DND-41 (cell line): Measurements from ENCODE around the gene ANGPTL5.

Source experiments
- ATAC-seq: fragments of 200-7000 bp; cut with Tn5 transposase; 3 replicates; pipeline ENCODE4 v1.9.1; 2021; ENCODE audit warnings: low read depth; ENCODE audit not compliant: insufficient read depth
- DNase-seq: peaks from one replicate; pipeline ENCODE4 v3.0.0-alpha.2; 2020
- H2AFZ ChIP-seq: 2 replicates; pipeline ENCODE4 v1.6.0; 2012; ENCODE audit warnings: low read depth, low read length
- H3K27ac ChIP-seq: 2 replicates; pipeline ENCODE4 v1.5.1; 2012; ENCODE audit warnings: low read length, inconsistent platforms
- H3K27me3 ChIP-seq: fragments of 200-600 bp; sonication (generic); 2 replicates; pipeline ENCODE4 v1.6.0; 2012; ENCODE audit warnings: low read length, mild to moderate bottlenecking, inconsistent platforms; ENCODE audit not compliant: insufficient read depth, poor library complexity
- H3K36me3 ChIP-seq: 2 replicates; pipeline ENCODE4 v1.5.1; 2012; ENCODE audit warnings: low read length, inconsistent platforms; ENCODE audit not compliant: insufficient read depth
- H3K4me1 ChIP-seq: 2 replicates; pipeline ENCODE4 v1.5.1; 2012; ENCODE audit warnings: mild to moderate bottlenecking, low read length; ENCODE audit not compliant: insufficient read depth
- H3K4me2 ChIP-seq: 2 replicates; pipeline ENCODE4 v1.6.0; 2012; ENCODE audit warnings: mild to moderate bottlenecking, moderate library complexity, low read length, inconsistent platforms; ENCODE audit not compliant: insufficient read depth
- H3K4me3 ChIP-seq, 2 experiments: fragments of 200-600 bp in 1 of 2; shearing (Covaris generic) in 1 of 2; 2 replicates each; pipeline ENCODE4 v1.5.1; 2012 to 2016; ENCODE audit warnings: inconsistent platforms in 2 of 2, low read length in 2 of 2, mild to moderate bottlenecking in 2 of 2, low read depth in 1 of 2, moderate library complexity in 1 of 2
- H3K79me2 ChIP-seq: 2 replicates; pipeline ENCODE4 v1.6.0; 2012; ENCODE audit warnings: low read length, inconsistent platforms; ENCODE audit not compliant: insufficient read depth
- H3K9ac ChIP-seq: 2 replicates; pipeline ENCODE4 v1.6.0; 2012; ENCODE audit warnings: low read depth, mild to moderate bottlenecking, inconsistent platforms, low read length, moderate library complexity
- H3K9me3 ChIP-seq: 2 replicates; pipeline ENCODE4 v1.5.1; 2012; ENCODE audit warnings: low read length, moderate library complexity, mild to moderate bottlenecking, inconsistent platforms; ENCODE audit not compliant: insufficient read depth, severe bottlenecking
- H4K20me1 ChIP-seq: 2 replicates; pipeline ENCODE4 v1.6.0; 2012; ENCODE audit warnings: low read length; ENCODE audit not compliant: insufficient read depth
- EZH2 ChIP-seq: IDR thresholded peaks from 3 replicates; pipeline ENCODE4 v1.6.1; 2012; ENCODE audit warnings: borderline replicate concordance, low read depth, mild to moderate bottlenecking, moderate library complexity, low read length, inconsistent platforms; ENCODE audit not compliant: severe bottlenecking
- TF ChIP-seq, protein P1 (sequence below): IDR thresholded peaks from 2 replicates; pipeline ENCODE4 v1.5.1; 2012; ENCODE audit warnings: borderline replicate concordance, low read length, moderate library complexity, mild to moderate bottlenecking; ENCODE audit not compliant: poor library complexity, severe bottlenecking; ENCODE audit errors: extremely low read depth

Gene ANGPTL5

DNA sequence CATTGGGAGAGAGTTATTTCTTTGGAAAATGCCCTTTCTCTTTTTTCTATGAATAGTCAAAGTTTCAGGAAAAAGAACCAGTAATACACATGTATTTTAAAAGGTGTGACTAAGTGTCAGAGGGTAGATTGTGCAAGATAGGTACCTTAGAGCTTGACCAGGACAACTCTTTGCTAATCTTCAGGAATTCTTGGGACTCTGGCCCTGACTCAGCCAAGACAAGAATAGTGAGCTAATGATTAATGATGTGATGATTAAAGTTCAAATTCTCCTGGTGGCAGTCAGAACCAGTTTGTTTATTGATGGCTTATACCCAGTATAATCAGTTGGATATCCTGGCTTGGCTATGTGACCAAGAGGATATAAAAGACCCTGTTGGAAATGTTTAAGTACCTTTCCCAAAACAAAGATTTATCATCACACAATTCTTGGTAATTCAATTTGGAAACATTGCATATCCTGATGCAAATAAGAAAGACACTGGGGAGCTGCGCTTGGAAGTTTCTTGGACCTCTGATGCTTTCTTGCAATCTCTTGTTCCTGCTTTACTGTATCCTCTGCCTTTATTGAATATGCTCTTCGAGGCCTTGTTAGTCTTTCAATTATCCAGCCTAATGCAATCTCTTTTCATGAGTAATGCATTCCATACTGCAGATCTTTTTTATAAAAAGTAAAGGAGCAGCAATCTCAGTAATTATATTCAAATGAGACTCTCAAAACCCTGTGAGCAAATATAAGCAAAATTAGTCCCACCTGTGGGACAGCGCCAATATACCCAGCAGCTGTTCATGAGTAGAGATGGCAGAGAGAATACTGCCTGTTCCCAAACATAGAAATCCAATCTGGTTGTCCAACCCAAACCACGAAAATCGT is 49.5 kb downstream of the ANGPTL5 start:
- H2AFZ ChIP-seq, result no peak overlapping the region
- H3K79me2 ChIP-seq, result no peaks in the 10 kb centered on the region
- no peaks in the 10 kb centered on the region for H3K4me1 ChIP-seq
- no peaks in the 10 kb centered on the region for H3K36me3 ChIP-seq
- no peak for DNase-seq
- H3K9me3 ChIP-seq, result no peaks in the 10 kb centered on the region
- H3K9ac ChIP-seq, result no peak overlapping the region
- no peak overlapping the region for H3K4me3 ChIP-seq
- no peak overlapping the region for H3K27ac ChIP-seq
- no peaks in the 10 kb centered on the region for H4K20me1 ChIP-seq
- no peaks in the 10 kb centered on the region for H3K27me3 ChIP-seq
- no peak for ATAC-seq
- H3K4me2 ChIP-seq, result no peak overlapping the region
- TF ChIP-seq, protein P1, sequence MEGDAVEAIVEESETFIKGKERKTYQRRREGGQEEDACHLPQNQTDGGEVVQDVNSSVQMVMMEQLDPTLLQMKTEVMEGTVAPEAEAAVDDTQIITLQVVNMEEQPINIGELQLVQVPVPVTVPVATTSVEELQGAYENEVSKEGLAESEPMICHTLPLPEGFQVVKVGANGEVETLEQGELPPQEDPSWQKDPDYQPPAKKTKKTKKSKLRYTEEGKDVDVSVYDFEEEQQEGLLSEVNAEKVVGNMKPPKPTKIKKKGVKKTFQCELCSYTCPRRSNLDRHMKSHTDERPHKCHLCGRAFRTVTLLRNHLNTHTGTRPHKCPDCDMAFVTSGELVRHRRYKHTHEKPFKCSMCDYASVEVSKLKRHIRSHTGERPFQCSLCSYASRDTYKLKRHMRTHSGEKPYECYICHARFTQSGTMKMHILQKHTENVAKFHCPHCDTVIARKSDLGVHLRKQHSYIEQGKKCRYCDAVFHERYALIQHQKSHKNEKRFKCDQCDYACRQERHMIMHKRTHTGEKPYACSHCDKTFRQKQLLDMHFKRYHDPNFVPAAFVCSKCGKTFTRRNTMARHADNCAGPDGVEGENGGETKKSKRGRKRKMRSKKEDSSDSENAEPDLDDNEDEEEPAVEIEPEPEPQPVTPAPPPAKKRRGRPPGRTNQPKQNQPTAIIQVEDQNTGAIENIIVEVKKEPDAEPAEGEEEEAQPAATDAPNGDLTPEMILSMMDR, result no peak

- Histone ChIP-seq H3K9me3 (no peaks in the 10 kb centered on the region), H3K4me2 (no peak overlapping the region), H4K20me1 (no peaks in the 10 kb centered on the region), H3K4me3 (no peak overlapping the region), H3K4me1 (no peaks in the 10 kb centered on the region), H3K36me3 (no peaks in the 10 kb centered on the region), H2AFZ (no peak overlapping the region), H3K9ac (no peak overlapping the region), H3K27me3 (no peaks in the 10 kb centered on the region), H3K27ac (no peak overlapping the region), H3K79me2 (no peaks in the 10 kb centered on the region)
- DNase-seq (no peak), ATAC-seq (no peak)
- no peak for TF ChIP-seq EZH2
- TF ChIP-seq, protein P1, result no peak
These were observed 52.2 kb downstream of the ANGPTL5 start for GRCh38 chr11:101864098-101864497.

GRCh38 chr11:101863361-101863760 is 53.0 kb downstream of the ANGPTL5 start:
- no peaks in the 10 kb centered on the region for H3K36me3 ChIP-seq
- H3K4me3 ChIP-seq, result no peak overlapping the region
- no peak overlapping the region for H3K9ac ChIP-seq
- ATAC-seq (no peak), DNase-seq (no peak)
- TF ChIP-seq EZH2, result no peak
- TF ChIP-seq, protein P1, result no peak
- no peaks in the 10 kb centered on the region for H4K20me1 ChIP-seq
- no peak overlapping the region for H3K4me2 ChIP-seq
- no peaks in the 10 kb centered on the region for H3K27me3 ChIP-seq
- H3K9me3 ChIP-seq, result no peaks in the 10 kb centered on the region
- no peak overlapping the region for H3K27ac ChIP-seq
- H2AFZ ChIP-seq, result no peak overlapping the region
- H3K79me2 ChIP-seq, result no peaks in the 10 kb centered on the region
- H3K4me1 ChIP-seq, result no peaks in the 10 kb centered on the region
